Measurements from ENCODE around the gene RPS8. TPM values are rescaled to one million over a fixed set of nuclear protein-coding genes. Genes with fewer than 3 reads are reported as not detected.

The RPS8 gene
- total and polyA plus RNA-seq, 4 donors, result 1,445 to 3,558 (median 1,692) TPM

DNA sequence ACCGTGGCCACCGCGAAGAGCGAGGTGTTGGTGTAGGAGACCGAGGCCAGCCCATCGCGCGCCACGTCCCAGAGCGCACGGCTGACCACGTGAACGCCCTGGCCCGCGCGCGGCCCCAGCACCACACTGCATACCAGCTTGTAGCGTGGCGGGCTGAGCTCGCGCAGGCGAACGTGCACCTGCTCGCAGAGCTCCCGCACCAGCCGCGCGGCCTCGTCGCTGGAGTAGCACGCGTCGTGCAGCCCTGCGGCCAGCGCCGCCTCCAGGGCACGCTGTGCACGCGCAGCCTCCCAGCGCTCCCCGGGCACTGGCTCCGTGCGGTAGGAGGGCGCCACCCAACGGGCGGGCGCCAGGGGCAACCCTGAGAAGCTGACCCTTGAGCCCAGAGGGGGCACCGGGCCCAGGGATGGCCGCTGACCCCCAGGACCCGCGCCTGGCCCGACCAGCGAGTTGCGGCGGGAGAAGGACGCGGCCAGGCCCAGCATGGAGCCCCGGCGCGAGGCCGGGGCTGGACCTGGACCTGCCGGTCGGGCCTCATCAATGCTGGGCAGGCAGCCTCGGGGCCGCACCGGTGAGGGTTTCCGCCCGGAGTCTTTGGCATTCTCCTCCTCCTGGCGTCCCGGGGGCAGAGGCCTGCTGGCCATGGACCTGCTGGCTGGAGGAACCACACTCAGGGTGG is 30.8 kb downstream of the RPS8 start:
- no peak overlapping the region for H3K4me3 ChIP-seq
- ATAC-seq (ENCODE audit: insufficient read depth, low FRiP score) (no peak), DNase-seq (no peak)

DNA sequence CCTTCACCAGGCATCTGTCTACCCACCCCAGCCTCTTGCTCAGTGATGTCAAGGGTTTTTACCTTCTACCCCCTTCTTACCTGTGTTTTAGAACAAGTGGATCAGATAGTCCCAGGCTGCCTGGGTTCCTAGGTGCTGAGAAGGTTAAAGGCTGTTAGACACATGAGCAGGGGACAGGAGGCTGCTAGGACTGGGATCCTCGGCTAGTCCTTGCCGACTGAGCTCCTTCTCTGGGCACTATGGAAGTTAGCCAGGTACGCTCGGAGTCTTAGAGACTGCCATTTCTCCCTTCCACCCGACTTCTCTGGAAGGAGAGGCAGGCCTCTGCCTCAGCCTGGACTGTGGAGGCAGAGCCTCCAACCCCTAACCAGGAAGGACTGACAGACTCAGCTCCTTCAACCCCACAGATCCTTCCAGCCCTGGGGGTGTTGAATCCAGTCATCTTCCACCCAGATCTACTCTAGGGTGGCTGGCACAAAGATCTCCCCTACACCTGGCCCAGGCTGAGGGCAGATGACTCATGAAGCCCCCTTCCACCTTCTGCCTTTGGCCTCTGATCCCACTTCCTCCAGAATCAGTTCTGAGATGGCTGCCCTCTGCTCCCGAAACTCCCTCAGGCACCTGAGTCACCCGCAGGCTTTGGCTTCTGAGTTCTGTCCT is 31.5 kb downstream of the RPS8 start, which contains the start of gene DYNLT4:
DYNLT4 (minus strand) TSS at position 648 of the 660 bp plus-strand sequence. CDS start 683 bp downstream, outside the sequence.
- Histone ChIP-seq H3K4me3 (no peak within 1 kb of the TSS), H3K9me3 (ENCODE audit: control insufficient read depth in 4 of 4, insufficient read depth in 3 of 4, low read length in 3 of 4) (no peaks in the 10 kb centered on the region), H3K27me3 (ENCODE audit: control insufficient read depth in 3 of 3, insufficient read depth in 3 of 3, low read length in 2 of 3) (no peaks in the 10 kb centered on the region), H3K27ac (ENCODE audit: low read depth in 1 of 2, low read length in 1 of 2) (peak within 1 kb of the TSS; percentile 92 to 100), H3K4me1 (ENCODE audit: control insufficient read depth in 5 of 5, insufficient read depth in 5 of 5, low read length in 5 of 5) (peaks cover 13 to 69% (median 42%) of the 10 kb centered on the region in 5 donors), H3K36me3 (ENCODE audit: control insufficient read depth in 4 of 4, insufficient read depth in 4 of 4, low read length in 4 of 4) (peaks cover 2 to 39% (median 10%) of the 10 kb centered on the region in 4 donors), H3K9ac (ENCODE audit: insufficient read depth in 1 of 2, low read length in 2 of 2) (peak within 1 kb of the TSS; percentile 79 to 82)
- DNase-seq, result no peak
- TF ChIP-seq, protein P1, sequence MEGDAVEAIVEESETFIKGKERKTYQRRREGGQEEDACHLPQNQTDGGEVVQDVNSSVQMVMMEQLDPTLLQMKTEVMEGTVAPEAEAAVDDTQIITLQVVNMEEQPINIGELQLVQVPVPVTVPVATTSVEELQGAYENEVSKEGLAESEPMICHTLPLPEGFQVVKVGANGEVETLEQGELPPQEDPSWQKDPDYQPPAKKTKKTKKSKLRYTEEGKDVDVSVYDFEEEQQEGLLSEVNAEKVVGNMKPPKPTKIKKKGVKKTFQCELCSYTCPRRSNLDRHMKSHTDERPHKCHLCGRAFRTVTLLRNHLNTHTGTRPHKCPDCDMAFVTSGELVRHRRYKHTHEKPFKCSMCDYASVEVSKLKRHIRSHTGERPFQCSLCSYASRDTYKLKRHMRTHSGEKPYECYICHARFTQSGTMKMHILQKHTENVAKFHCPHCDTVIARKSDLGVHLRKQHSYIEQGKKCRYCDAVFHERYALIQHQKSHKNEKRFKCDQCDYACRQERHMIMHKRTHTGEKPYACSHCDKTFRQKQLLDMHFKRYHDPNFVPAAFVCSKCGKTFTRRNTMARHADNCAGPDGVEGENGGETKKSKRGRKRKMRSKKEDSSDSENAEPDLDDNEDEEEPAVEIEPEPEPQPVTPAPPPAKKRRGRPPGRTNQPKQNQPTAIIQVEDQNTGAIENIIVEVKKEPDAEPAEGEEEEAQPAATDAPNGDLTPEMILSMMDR (IDR thresholded peaks at IDR 0.05; ENCODE audit: control extremely low read depth, extremely low read depth), result no peak
- ATAC-seq (ENCODE audit: insufficient read depth, low FRiP score), result no peak
- 54 to 72% methylated on average over 7 of the region's 7 CpGs for WGBS, 2 donors

More for the DNA sequence above, 30.8 kb downstream of the RPS8 start:
- peak overlapping the region; percentile 92 to 100 for H3K27ac ChIP-seq (ENCODE audit: low read depth in 1 of 2, low read length in 1 of 2)
- no peaks in the 10 kb centered on the region for H3K27me3 ChIP-seq (ENCODE audit: control insufficient read depth in 3 of 3, insufficient read depth in 3 of 3, low read length in 2 of 3)
- H3K9ac ChIP-seq (ENCODE audit: insufficient read depth in 1 of 2, low read length in 2 of 2), result no peak overlapping the region
- no peaks in the 10 kb centered on the region for H3K9me3 ChIP-seq (ENCODE audit: control insufficient read depth in 4 of 4, insufficient read depth in 3 of 4, low read length in 3 of 4)
- 94 to 97% methylated on average over 70 of the region's 70 CpGs for WGBS, 2 donors
- TF ChIP-seq, protein P1 (IDR thresholded peaks at IDR 0.05; ENCODE audit: control extremely low read depth, extremely low read depth), result no peak
- H3K4me1 ChIP-seq (ENCODE audit: control insufficient read depth in 5 of 5, insufficient read depth in 5 of 5, low read length in 5 of 5), result peaks cover 13 to 70% (median 36%) of the 10 kb centered on the region in 5 donors
- H3K36me3 ChIP-seq (ENCODE audit: control insufficient read depth in 4 of 4, insufficient read depth in 4 of 4, low read length in 4 of 4), result peaks cover 2 to 39% (median 10%) of the 10 kb centered on the region in 4 donors

DNA sequence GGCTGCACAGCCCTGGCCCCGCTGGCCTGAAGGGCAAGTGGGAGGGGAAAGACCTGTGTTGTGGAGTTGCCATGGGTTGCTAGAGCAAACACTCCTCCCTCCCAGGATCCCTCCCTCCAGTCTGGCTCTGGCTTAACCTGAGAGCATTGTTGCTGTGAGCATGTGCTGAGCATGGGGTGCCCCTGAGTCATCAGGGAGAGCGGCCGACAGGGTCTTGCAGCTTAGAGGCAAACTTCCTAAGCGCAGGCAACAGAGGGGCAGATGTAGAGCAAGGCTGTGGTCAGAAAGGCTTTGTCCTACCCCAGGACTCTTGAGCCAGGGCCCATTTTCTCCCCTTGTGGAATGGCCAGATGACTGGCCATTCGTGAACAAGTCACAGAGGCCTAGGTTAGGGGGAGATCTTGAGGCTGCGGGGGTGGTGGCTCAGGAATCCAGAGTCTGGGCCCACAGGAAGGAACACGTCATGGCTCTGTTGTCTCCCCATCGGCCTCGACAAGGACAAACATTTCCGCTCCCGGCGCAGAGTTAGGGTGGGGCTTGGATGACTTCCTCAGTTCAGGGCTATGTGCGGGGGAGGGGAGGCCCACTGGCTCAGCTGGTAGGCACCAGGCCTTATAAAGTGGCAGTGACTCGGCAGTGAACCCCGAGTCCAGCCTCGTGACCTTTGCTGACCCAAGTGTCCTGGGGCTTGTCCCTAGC is 32.2 kb downstream of the RPS8 start:
- Histone ChIP-seq H3K27ac (ENCODE audit: low read depth in 1 of 2, low read length in 1 of 2) (peak overlapping the region; percentile 92 to 100), H3K4me1 (ENCODE audit: control insufficient read depth in 5 of 5, insufficient read depth in 5 of 5, low read length in 5 of 5) (peaks cover 13 to 62% (median 40%) of the 10 kb centered on the region in 5 donors), H3K27me3 (ENCODE audit: control insufficient read depth in 3 of 3, insufficient read depth in 3 of 3, low read length in 2 of 3) (no peaks in the 10 kb centered on the region)

More for the DNA sequence above, 32.2 kb downstream of the RPS8 start:
- peak overlapping the region; percentile 79 to 82 for H3K9ac ChIP-seq (ENCODE audit: insufficient read depth in 1 of 2, low read length in 2 of 2)
- ATAC-seq (ENCODE audit: insufficient read depth, low FRiP score) (peak; percentile 80), DNase-seq (peak; percentile 95 to 98 (median 96))
- peaks cover 2 to 38% (median 10%) of the 10 kb centered on the region in 4 donors for H3K36me3 ChIP-seq (ENCODE audit: control insufficient read depth in 4 of 4, insufficient read depth in 4 of 4, low read length in 4 of 4)
- H3K4me3 ChIP-seq, result no peak overlapping the region
- H3K9me3 ChIP-seq (ENCODE audit: control insufficient read depth in 4 of 4, insufficient read depth in 3 of 4, low read length in 3 of 4), result no peaks in the 10 kb centered on the region
- TF ChIP-seq, protein P1 (IDR thresholded peaks at IDR 0.05; ENCODE audit: control extremely low read depth, extremely low read depth), result no peak
- WGBS, 2 donors, result 1 to 4% methylated on average over 16 of the region's 16 CpGs

All from lung (tissue), 12 donors.